KMS-11 (cell line): ENCODE data around the gene MAPKAP1.

ENCODE experiments used
- H2AFZ ChIP-seq: fragments of 200-600 bp; sonication (generic); 2 replicates; pipeline ENCODE4 v1.6.1; 2016; ENCODE audit warnings: antibody characterized with exemption, mixed run types, low read depth
- H3K27ac ChIP-seq: fragments of 200-600 bp; sonication (generic); 2 replicates; pipeline ENCODE4 v1.6.1; 2016; ENCODE audit warnings: mild to moderate bottlenecking, mixed run types
- H3K27me3 ChIP-seq: fragments of 200-600 bp; sonication (generic); 2 replicates; pipeline ENCODE4 v1.6.1; 2017; ENCODE audit warnings: mild to moderate bottlenecking, low read depth, mixed run types, moderate library complexity; ENCODE audit not compliant: insufficient read depth
- H3K36me3 ChIP-seq: fragments of 200-600 bp; sonication (generic); 2 replicates; pipeline ENCODE4 v1.6.1; 2017; ENCODE audit warnings: mild to moderate bottlenecking, mixed run types; ENCODE audit not compliant: insufficient read depth
- H3K4me1 ChIP-seq: fragments of 200-600 bp; sonication (generic); 2 replicates; pipeline ENCODE4 v1.6.1; 2016; ENCODE audit warnings: mild to moderate bottlenecking, low read depth, mixed run types; ENCODE audit not compliant: poor library complexity, severe bottlenecking
- H3K4me2 ChIP-seq: fragments of 200-600 bp; sonication (generic); 2 replicates; pipeline ENCODE4 v1.7.0; 2016; ENCODE audit warnings: mild to moderate bottlenecking, mixed run types
- H3K4me3 ChIP-seq: fragments of 200-600 bp; sonication (generic); IDR thresholded peaks from 2 replicates; pipeline ENCODE4 v1.6.1; 2017; ENCODE audit warnings: low read depth, low read length, mixed read lengths; ENCODE audit not compliant: insufficient read depth
- H3K79me2 ChIP-seq: fragments of 200-600 bp; sonication (generic); 2 replicates; pipeline ENCODE4 v1.6.1; 2016; ENCODE audit warnings: low read depth, mixed run types; ENCODE audit not compliant: insufficient read depth
- H3K9ac ChIP-seq: fragments of 200-600 bp; sonication (generic); 2 replicates; pipeline ENCODE4 v1.6.1; 2016; ENCODE audit warnings: mild to moderate bottlenecking, mixed run types
- H4K20me1 ChIP-seq: fragments of 200-600 bp; sonication (generic); 2 replicates; pipeline ENCODE4 v1.6.1; 2016; ENCODE audit warnings: mild to moderate bottlenecking, mixed run types; ENCODE audit not compliant: insufficient read depth
- CTCF ChIP-seq: fragments of 200-600 bp; sonication (generic); conservative IDR thresholded peaks from 2 replicates; pipeline ENCODE4 v1.6.1; 2017; ENCODE audit warnings: low read depth, mild to moderate bottlenecking, antibody characterized with exemption, low read length, moderate library complexity, mixed read lengths

The MAPKAP1 gene

GRCh38 chr9:125415583-125416460, 291.2 kb downstream of the MAPKAP1 start:
- no peak overlapping the region for H3K27ac ChIP-seq
- H4K20me1 ChIP-seq = no peaks in the 10 kb centered on the region
- no peaks in the 10 kb centered on the region for H3K27me3 ChIP-seq
- no peak overlapping the region for H2AFZ ChIP-seq
- H3K9ac ChIP-seq = no peak overlapping the region
- no peak overlapping the region for H3K4me2 ChIP-seq
- TF ChIP-seq CTCF = no peak
- H3K4me3 ChIP-seq = no peak overlapping the region
- no peaks in the 10 kb centered on the region for H3K79me2 ChIP-seq
- H3K4me1 ChIP-seq = no peaks in the 10 kb centered on the region
- no peaks in the 10 kb centered on the region for H3K36me3 ChIP-seq

GRCh38 chr9:125413579-125413978, 293.4 kb downstream of the MAPKAP1 start:
- no peak overlapping the region for H3K27ac ChIP-seq
- no peaks in the 10 kb centered on the region for H3K36me3 ChIP-seq
- no peak overlapping the region for H3K4me2 ChIP-seq
- H3K4me3 ChIP-seq = no peak overlapping the region
- no peaks in the 10 kb centered on the region for H3K79me2 ChIP-seq
- H3K4me1 ChIP-seq = no peaks in the 10 kb centered on the region
- H3K9ac ChIP-seq = no peak overlapping the region
- H3K27me3 ChIP-seq = no peaks in the 10 kb centered on the region
- no peak for TF ChIP-seq CTCF
- no peak overlapping the region for H2AFZ ChIP-seq
- no peaks in the 10 kb centered on the region for H4K20me1 ChIP-seq

GRCh38 chr9:125412166-125412565, 294.8 kb downstream of the MAPKAP1 start:
- H3K9ac ChIP-seq = no peak overlapping the region
- no peaks in the 10 kb centered on the region for H3K79me2 ChIP-seq
- H3K36me3 ChIP-seq = no peaks in the 10 kb centered on the region
- H3K27me3 ChIP-seq = no peaks in the 10 kb centered on the region
- H4K20me1 ChIP-seq = no peaks in the 10 kb centered on the region
- H3K4me2 ChIP-seq = no peak overlapping the region
- no peak overlapping the region for H3K27ac ChIP-seq
- H3K4me3 ChIP-seq = no peak overlapping the region
- H3K4me1 ChIP-seq = no peaks in the 10 kb centered on the region
- no peak overlapping the region for H2AFZ ChIP-seq
- TF ChIP-seq CTCF = no peak

GRCh38 chr9:125411171-125411756, 295.7 kb downstream of the MAPKAP1 start:
- no peak overlapping the region for H3K9ac ChIP-seq
- H3K27ac ChIP-seq = no peak overlapping the region
- no peaks in the 10 kb centered on the region for H3K4me1 ChIP-seq
- H3K4me3 ChIP-seq = no peak overlapping the region
- H3K27me3 ChIP-seq = no peaks in the 10 kb centered on the region
- no peaks in the 10 kb centered on the region for H3K36me3 ChIP-seq
- no peak for TF ChIP-seq CTCF
- H3K4me2 ChIP-seq = no peak overlapping the region
- H4K20me1 ChIP-seq = no peaks in the 10 kb centered on the region
- H2AFZ ChIP-seq = no peak overlapping the region; the same call in 1 of the 2 replicates
- H3K79me2 ChIP-seq = no peaks in the 10 kb centered on the region
